GM12878 (cell line): ENCODE measurements around the gene TGFBR1. TPM values are rescaled to one million over a fixed set of nuclear protein-coding genes. Genes with fewer than 3 reads are reported as not detected.
A peak's percentile ranks its signal among the peaks of the same experiment; 100 is the strongest.

Source experiments
- CHD2 ChIP-seq: IDR thresholded peaks from 2 replicates; pipeline ENCODE4 v1.6.1; 2011; ENCODE audit warnings: low read depth, low read length, improper control_type of control experiment, borderline replicate concordance
- E2F8 ChIP-seq: fragments of 450-650 bp; IDR thresholded peaks from 2 replicates; pipeline ENCODE4 v1.6.1; 2018; ENCODE audit warnings: mild to moderate bottlenecking, low read depth, moderate library complexity; ENCODE audit not compliant: partially characterized antibody
- EED ChIP-seq: sonication (generic); IDR thresholded peaks from 2 replicates; pipeline ENCODE4 v1.6.1; 2016; ENCODE audit warnings: antibody characterized with exemption, low read depth
- ELK1 ChIP-seq: IDR thresholded peaks from 2 replicates; pipeline ENCODE4 v1.6.1; 2012; ENCODE audit warnings: low read depth, low read length, improper control_type of control experiment
- EP300 ChIP-seq, 2 experiments: fragments of 150-350 bp in 1 of 2; IDR thresholded peaks; 2 replicates each; pipeline ENCODE4 v1.6.1; 2011 to 2012; ENCODE audit warnings: low read depth in 2 of 2, low read length in 2 of 2, borderline replicate concordance in 1 of 2, improper control_type of control experiment in 1 of 2, inconsistent platforms in 1 of 2; ENCODE audit not compliant: control insufficient read depth in 1 of 2
- ETV6 ChIP-seq, 2 experiments: fragments of 450-650 bp in 1 of 2; IDR thresholded peaks in 1 of 2; conservative IDR thresholded peaks in 1 of 2; 2 replicates each; pipeline ENCODE4 v1.6.1; 2014; ENCODE audit warnings: antibody characterized with exemption in 1 of 2, borderline replicate concordance in 1 of 2, low read depth in 1 of 2, mild to moderate bottlenecking in 1 of 2, moderate library complexity in 1 of 2
- FOXM1 ChIP-seq: IDR thresholded peaks from 2 replicates; pipeline ENCODE4 v1.6.1; 2012; ENCODE audit warnings: low read depth, mild to moderate bottlenecking, inconsistent platforms, low read length, moderate library complexity
- IKZF1 ChIP-seq: fragments of 450-650 bp; conservative IDR thresholded peaks from 2 replicates; pipeline ENCODE4 v1.6.1; 2017; ENCODE audit warnings: antibody characterized with exemption, mild to moderate bottlenecking
- JUNB ChIP-seq: IDR thresholded peaks from 2 replicates; pipeline ENCODE4 v1.6.1; 2016; ENCODE audit warnings: antibody characterized with exemption, mild to moderate bottlenecking
- MTA3 ChIP-seq: IDR thresholded peaks from 2 replicates; pipeline ENCODE4 v1.6.1; 2012; ENCODE audit warnings: low read length, inconsistent platforms, borderline replicate concordance
- PBX3 ChIP-seq: IDR thresholded peaks from 2 replicates; pipeline ENCODE4 v1.6.1; 2011; ENCODE audit warnings: mild to moderate bottlenecking, low read depth, low read length, moderate library complexity; ENCODE audit not compliant: insufficient replicate concordance
- RUNX3 ChIP-seq: IDR thresholded peaks from 2 replicates; pipeline ENCODE4 v1.6.1; 2012; ENCODE audit warnings: low read length, inconsistent platforms
- SUPT20H ChIP-seq: IDR thresholded peaks from 2 replicates; pipeline ENCODE4 v1.6.1; 2011; ENCODE audit warnings: low read depth, mild to moderate bottlenecking, low read length, moderate library complexity, borderline replicate concordance; ENCODE audit not compliant: control insufficient read depth
- polyA plus RNA-seq, 11 experiments: library from polyadenylated mRNA; depleted of rRNA in 4 of 11; unstranded in 6 of 11; stranded (reverse) in 5 of 11; fragments of >200 nt; fragmentation: Nextera tagmentation in 4 of 11; fragmentation: Illumina TruSeq in 1 of 11; extraction: Ambion mirVana in 4 of 11; extraction: Trizol in 1 of 11; gene quantifications; 1 replicate in 1 of 11; 2 replicates in 10 of 11; pipeline versions ENCODE4 v1.2.1 to v1.2.3, GENCODE V29; 2011 to 2016; ENCODE audit warnings: inconsistent platforms in 2 of 11, missing spikeins in 2 of 11, low read depth in 1 of 11
- total RNA-seq, 4 experiments: library from RNA; depleted of rRNA in 3 of 4; stranded (reverse); fragments of >200 nt in 3 of 4; fragmentation: Illumina TruSeq in 1 of 4; extraction: Trizol in 1 of 4; gene quantifications; 2 replicates each; pipeline versions ENCODE4 v1.2.1 to v1.2.3, GENCODE V29; 2013 to 2021
- TF ChIP-seq, protein P1 (sequence below): fragments of 450-650 bp; formaldehyde crosslinking; IDR thresholded peaks from 2 replicates; pipeline ENCODE4 v1.4.0; 2020; ENCODE audit warnings: mild to moderate bottlenecking, moderate library complexity
- TF ChIP-seq, protein P2 (sequence below): IDR thresholded peaks from 2 replicates; pipeline ENCODE4 v1.6.1; 2012; ENCODE audit warnings: low read depth, low read length, improper control_type of control experiment
- TF ChIP-seq, protein P3 (sequence below): fragments of 450-650 bp; formaldehyde crosslinking; IDR thresholded peaks from 2 replicates; pipeline ENCODE4 v1.5.0; 2022; ENCODE audit warnings: mild to moderate bottlenecking, missing genetic modification characterization

Gene TGFBR1
- total and polyA plus RNA-seq, 10 of the 15 experiments (the other 5 are each of a cell fraction or from before 2014, with no cell fraction given): 2.9 to 27.2 (median 16.6) TPM

- TF ChIP-seq SUPT20H (no peak), JUNB (peak; percentile 84), ETV6 (conservative IDR thresholded peaks at IDR 0.05 in 1 of 2, IDR thresholded peaks at IDR 0.05 in 1 of 2; ENCODE audit: borderline replicate concordance in 1 of 2, low read depth in 1 of 2) (peak in 1 of 2 experiments; percentile 72; a peak in 2 of 4 replicates), PBX3 (no peak), RUNX3 (peak; percentile 90), E2F8 (no peak), ELK1 (no peak), CHD2 (no peak), EED (peak; percentile 78), MTA3 (peak; percentile 62; the same call in 1 of the 2 replicates), IKZF1 (peak; percentile 91), EP300 (IDR thresholded peaks at IDR 0.05; ENCODE audit: borderline replicate concordance in 1 of 2, control insufficient read depth in 1 of 2, low read depth in 2 of 2, low read length in 2 of 2) (peak in 1 of 2 experiments; percentile 55; a peak in 1 of 4 replicates), FOXM1 (peak; percentile 69; the same call in 1 of the 2 replicates)
- TF ChIP-seq, protein P1, sequence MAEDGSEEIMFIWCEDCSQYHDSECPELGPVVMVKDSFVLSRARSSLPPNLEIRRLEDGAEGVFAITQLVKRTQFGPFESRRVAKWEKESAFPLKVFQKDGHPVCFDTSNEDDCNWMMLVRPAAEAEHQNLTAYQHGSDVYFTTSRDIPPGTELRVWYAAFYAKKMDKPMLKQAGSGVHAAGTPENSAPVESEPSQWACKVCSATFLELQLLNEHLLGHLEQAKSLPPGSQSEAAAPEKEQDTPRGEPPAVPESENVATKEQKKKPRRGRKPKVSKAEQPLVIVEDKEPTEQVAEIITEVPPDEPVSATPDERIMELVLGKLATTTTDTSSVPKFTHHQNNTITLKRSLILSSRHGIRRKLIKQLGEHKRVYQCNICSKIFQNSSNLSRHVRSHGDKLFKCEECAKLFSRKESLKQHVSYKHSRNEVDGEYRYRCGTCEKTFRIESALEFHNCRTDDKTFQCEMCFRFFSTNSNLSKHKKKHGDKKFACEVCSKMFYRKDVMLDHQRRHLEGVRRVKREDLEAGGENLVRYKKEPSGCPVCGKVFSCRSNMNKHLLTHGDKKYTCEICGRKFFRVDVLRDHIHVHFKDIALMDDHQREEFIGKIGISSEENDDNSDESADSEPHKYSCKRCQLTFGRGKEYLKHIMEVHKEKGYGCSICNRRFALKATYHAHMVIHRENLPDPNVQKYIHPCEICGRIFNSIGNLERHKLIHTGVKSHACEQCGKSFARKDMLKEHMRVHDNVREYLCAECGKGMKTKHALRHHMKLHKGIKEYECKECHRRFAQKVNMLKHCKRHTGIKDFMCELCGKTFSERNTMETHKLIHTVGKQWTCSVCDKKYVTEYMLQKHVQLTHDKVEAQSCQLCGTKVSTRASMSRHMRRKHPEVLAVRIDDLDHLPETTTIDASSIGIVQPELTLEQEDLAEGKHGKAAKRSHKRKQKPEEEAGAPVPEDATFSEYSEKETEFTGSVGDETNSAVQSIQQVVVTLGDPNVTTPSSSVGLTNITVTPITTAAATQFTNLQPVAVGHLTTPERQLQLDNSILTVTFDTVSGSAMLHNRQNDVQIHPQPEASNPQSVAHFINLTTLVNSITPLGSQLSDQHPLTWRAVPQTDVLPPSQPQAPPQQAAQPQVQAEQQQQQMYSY (CRISPR knock-in tag): no peak
- TF ChIP-seq, protein P2, sequence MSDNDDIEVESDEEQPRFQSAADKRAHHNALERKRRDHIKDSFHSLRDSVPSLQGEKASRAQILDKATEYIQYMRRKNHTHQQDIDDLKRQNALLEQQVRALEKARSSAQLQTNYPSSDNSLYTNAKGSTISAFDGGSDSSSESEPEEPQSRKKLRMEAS: no peak
- TF ChIP-seq, protein P3, sequence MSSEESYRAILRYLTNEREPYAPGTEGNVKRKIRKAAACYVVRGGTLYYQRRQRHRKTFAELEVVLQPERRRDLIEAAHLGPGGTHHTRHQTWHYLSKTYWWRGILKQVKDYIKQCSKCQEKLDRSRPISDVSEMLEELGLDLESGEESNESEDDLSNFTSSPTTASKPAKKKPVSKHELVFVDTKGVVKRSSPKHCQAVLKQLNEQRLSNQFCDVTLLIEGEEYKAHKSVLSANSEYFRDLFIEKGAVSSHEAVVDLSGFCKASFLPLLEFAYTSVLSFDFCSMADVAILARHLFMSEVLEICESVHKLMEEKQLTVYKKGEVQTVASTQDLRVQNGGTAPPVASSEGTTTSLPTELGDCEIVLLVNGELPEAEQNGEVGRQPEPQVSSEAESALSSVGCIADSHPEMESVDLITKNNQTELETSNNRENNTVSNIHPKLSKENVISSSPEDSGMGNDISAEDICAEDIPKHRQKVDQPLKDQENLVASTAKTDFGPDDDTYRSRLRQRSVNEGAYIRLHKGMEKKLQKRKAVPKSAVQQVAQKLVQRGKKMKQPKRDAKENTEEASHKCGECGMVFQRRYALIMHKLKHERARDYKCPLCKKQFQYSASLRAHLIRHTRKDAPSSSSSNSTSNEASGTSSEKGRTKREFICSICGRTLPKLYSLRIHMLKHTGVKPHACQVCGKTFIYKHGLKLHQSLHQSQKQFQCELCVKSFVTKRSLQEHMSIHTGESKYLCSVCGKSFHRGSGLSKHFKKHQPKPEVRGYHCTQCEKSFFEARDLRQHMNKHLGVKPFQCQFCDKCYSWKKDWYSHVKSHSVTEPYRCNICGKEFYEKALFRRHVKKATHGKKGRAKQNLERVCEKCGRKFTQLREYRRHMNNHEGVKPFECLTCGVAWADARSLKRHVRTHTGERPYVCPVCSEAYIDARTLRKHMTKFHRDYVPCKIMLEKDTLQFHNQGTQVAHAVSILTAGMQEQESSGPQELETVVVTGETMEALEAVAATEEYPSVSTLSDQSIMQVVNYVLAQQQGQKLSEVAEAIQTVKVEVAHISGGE (CRISPR knock-in tag): no peak
Measured at GRCh38 chr9:99180199-99180598, 75.3 kb downstream of the TGFBR1 start (continued).
